A673 (cell line): ENCODE results near the gene INPP5E. TPM values are rescaled to one million over a fixed set of nuclear protein-coding genes. Genes with fewer than 3 reads are reported as not detected.

Experiments
- BruUV-seq: library from RNA; stranded (reverse); fragments of 400-500 nt; replicated peaks from 2 replicates; lab custom pipeline; 2021; lab: Mats Ljungman, UMichigan
- CTCF ChIA-PET: fragments of 300-600 bp; sonication (Branson Sonifier 250); formaldehyde crosslinking; loops from one replicate; lab custom pipeline; 2022; ENCODE audit warnings: antibody characterized with exemption; lab: Charles Lee
- POLR2A ChIA-PET: fragments of 300-600 bp; sonication (Branson Sonifier 250); formaldehyde crosslinking; loops from one replicate; lab custom pipeline; 2022; ENCODE audit warnings: antibody characterized with exemption; ENCODE audit not compliant: low non-redundant PET; lab: Charles Lee
- DNase-seq: peaks from one replicate; pipeline ENCODE4 v3.0.0-alpha.2; 2015; ENCODE audit warnings: low spot score
- H3K27ac ChIP-seq: fragments of 200-600 bp; sonication (generic); 2 replicates; pipeline ENCODE4 v1.5.1; 2016; ENCODE audit warnings: mixed run types, low read depth, mild to moderate bottlenecking, mixed read lengths, antibody characterized with exemption, low read length; ENCODE audit not compliant: poor library complexity, severe bottlenecking
- H3K27me3 ChIP-seq: fragments of 200-600 bp; sonication (generic); replicated peaks from 2 replicates; pipeline ENCODE4 v1.6.1; 2017; ENCODE audit warnings: mixed run types, low read depth, mild to moderate bottlenecking, mixed read lengths, antibody characterized with exemption, low read length; ENCODE audit not compliant: insufficient read depth, poor library complexity
- H3K36me3 ChIP-seq: fragments of 200-600 bp; sonication (generic); 2 replicates; pipeline ENCODE4 v1.6.1; 2016; ENCODE audit warnings: mixed run types, mild to moderate bottlenecking, mixed read lengths, antibody characterized with exemption, low read length; ENCODE audit not compliant: insufficient read depth, poor library complexity, severe bottlenecking
- H3K4me1 ChIP-seq: fragments of 200-600 bp; sonication (generic); 2 replicates; pipeline ENCODE4 v1.6.1; 2017; ENCODE audit warnings: mixed run types, mild to moderate bottlenecking, mixed read lengths, antibody characterized with exemption, low read length; ENCODE audit not compliant: insufficient read depth, poor library complexity, severe bottlenecking
- H3K4me3 ChIP-seq: fragments of 200-600 bp; sonication (generic); 2 replicates; pipeline ENCODE4 v1.5.1; 2016; ENCODE audit warnings: low read depth, mixed run types, mild to moderate bottlenecking, mixed read lengths, low read length; ENCODE audit not compliant: poor library complexity, severe bottlenecking
- H3K9me3 ChIP-seq: fragments of 200-600 bp; sonication (generic); 2 replicates; pipeline ENCODE4 v1.6.1; 2016; ENCODE audit warnings: mixed run types, low read depth, mild to moderate bottlenecking, mixed read lengths, antibody characterized with exemption, low read length; ENCODE audit not compliant: poor library complexity, severe bottlenecking
- EZH2 ChIP-seq: fragments of 200-600 bp; sonication (generic); IDR thresholded peaks from 2 replicates; pipeline ENCODE4 v1.6.1; 2017; ENCODE audit warnings: borderline replicate concordance, low read depth, mild to moderate bottlenecking, mixed read lengths, antibody characterized with exemption, low read length; ENCODE audit not compliant: poor library complexity, severe bottlenecking
- intact Hi-C: fragments of 100-400 bp; cut with micrococcal nuclease; formaldehyde crosslinking; loops from one replicate; pipeline ENCODE4 v1.10.0; 2022; ENCODE audit not compliant: unreplicated experiment
- total RNA-seq: library from RNA; stranded (reverse); gene quantifications from 2 replicates; pipeline ENCODE4 v1.2.3, GENCODE V29; 2021
- TF ChIP-seq, protein P1 (sequence below): fragments of 300-800, 200-600 bp; sonication (generic); conservative IDR thresholded peaks from 2 replicates; pipeline ENCODE4 v1.5.1; 2017; ENCODE audit warnings: low read depth, mild to moderate bottlenecking, antibody characterized with exemption, low read length, moderate library complexity, mixed read lengths

The INPP5E gene
- total RNA-seq, 1 experiment from 2014 or later, result 26.2 TPM

DNA sequence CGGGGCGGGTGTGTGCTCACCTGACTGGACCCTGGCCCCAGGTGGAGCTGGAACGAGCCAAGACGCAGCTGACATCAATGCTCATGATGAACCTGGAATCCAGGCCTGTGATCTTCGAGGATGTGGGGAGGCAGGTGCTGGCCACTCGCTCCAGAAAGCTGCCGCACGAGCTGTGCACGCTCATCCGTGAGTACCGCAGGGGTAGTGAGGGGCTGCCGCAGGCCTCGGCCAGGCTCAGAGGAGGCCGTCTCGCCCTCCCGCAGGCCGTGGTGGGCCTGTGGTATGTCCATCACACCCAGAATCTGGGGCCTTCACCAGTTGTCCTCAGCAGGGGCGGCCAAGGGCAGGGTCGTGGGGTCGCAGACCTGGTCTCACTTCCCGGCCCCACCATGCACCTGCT is 17.9 kb downstream of the INPP5E start:
- CTCF ChIA-PET, result interaction anchor here (0.7 kb wide), 1 partner anchor 18 kb away, joined by 7 read pairs; no protein-coding TSS in a partner anchor
- peaks cover 3% of the 10 kb centered on the region for H3K4me1 ChIP-seq
- no peaks in the 10 kb centered on the region for H3K27me3 ChIP-seq
- no peaks in the 10 kb centered on the region for H3K9me3 ChIP-seq
- H3K27ac ChIP-seq, result no peak overlapping the region
- intact Hi-C loops, result no loop called here
- H3K36me3 ChIP-seq, result peaks cover 67% of the 10 kb centered on the region
- no peak for TF ChIP-seq EZH2
- TF ChIP-seq, protein P1, sequence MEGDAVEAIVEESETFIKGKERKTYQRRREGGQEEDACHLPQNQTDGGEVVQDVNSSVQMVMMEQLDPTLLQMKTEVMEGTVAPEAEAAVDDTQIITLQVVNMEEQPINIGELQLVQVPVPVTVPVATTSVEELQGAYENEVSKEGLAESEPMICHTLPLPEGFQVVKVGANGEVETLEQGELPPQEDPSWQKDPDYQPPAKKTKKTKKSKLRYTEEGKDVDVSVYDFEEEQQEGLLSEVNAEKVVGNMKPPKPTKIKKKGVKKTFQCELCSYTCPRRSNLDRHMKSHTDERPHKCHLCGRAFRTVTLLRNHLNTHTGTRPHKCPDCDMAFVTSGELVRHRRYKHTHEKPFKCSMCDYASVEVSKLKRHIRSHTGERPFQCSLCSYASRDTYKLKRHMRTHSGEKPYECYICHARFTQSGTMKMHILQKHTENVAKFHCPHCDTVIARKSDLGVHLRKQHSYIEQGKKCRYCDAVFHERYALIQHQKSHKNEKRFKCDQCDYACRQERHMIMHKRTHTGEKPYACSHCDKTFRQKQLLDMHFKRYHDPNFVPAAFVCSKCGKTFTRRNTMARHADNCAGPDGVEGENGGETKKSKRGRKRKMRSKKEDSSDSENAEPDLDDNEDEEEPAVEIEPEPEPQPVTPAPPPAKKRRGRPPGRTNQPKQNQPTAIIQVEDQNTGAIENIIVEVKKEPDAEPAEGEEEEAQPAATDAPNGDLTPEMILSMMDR, result no peak
- POLR2A ChIA-PET, result no interaction called here
- no TSS peak for BruUV-seq
- H3K4me3 ChIP-seq, result no peak overlapping the region
- no peak for DNase-seq

DNA sequence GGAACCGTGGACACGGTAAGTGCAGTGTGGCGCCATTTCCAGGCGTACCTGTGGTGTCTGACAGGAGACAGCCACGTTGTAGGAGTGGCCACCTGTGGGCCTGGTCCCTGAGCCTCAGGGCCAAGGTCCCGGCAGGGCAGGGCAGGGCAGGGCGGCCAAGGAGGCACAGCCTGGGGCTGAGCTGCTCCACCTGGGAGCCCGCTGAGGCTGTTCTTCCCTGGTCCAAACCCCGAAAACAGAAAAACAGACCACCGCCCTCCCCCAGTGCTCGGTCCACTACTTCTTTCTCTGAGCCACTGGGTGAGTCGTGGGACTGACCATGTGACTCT is 20.6 kb downstream of the INPP5E start:
- BruUV-seq, result no TSS peak
- H3K9me3 ChIP-seq, result no peaks in the 10 kb centered on the region
- no peak overlapping the region for H3K27ac ChIP-seq
- TF ChIP-seq, protein P1, result no peak
- no peak for TF ChIP-seq EZH2
- intact Hi-C loops, result no loop called here
- peaks cover 79% of the 10 kb centered on the region for H3K36me3 ChIP-seq
- CTCF ChIA-PET, result no interaction called here
- H3K27me3 ChIP-seq, result no peaks in the 10 kb centered on the region
- no peak overlapping the region for H3K4me3 ChIP-seq
- no peak for DNase-seq
- POLR2A ChIA-PET, result no interaction called here
- H3K4me1 ChIP-seq, result no peaks in the 10 kb centered on the region

DNA sequence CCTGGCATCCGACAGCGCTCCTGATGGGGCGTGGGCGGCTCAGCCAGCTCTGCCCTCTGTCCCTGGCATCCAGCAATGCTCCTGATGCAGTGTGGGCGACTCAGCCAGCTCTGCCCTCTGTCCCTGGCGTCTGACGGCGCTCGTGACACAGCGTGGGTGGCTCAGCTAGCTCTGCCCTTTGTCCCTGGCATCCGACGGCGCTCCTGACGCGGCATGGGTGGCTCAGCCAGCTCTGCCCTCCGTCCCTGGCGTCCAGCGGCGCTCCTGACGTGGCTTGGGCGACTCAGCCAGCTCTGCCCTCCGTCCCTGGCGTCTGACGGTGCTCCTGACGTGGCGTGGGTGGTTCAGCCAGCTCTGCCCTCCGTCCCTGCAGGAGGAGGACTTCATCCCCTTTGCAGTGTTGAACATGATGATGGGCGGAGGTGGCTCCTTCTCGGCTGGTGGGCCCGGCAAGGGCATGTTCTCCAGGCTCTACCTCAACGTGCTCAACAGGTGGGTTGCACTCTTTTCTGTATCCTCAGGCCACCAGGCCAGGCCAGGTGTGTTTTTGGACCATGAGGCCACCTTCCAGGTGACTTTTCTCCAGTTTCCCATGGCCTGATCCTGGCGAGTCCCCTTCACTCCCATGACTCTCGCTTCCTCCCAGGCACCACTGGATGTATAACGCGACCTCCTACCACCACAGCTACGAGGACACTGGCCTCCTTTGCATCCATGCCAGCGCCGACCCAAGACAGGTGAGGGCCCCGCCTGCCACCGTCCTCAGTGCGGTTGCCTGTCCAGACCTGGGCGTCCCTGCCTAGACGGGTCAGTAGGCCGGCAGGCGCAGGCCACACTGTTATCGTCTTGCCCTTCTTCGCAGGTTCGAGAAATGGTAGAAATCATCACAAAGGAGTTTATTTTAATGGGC is 21.2 kb downstream of the INPP5E start:
- Histone ChIP-seq H3K27me3 (no peaks in the 10 kb centered on the region), H3K4me3 (no peak overlapping the region), H3K9me3 (no peaks in the 10 kb centered on the region), H3K27ac (no peak overlapping the region), H3K4me1 (no peaks in the 10 kb centered on the region), H3K36me3 (peaks cover 83% of the 10 kb centered on the region)
- no peak for DNase-seq
- ChIA-PET CTCF (no interaction called here), POLR2A (no interaction called here)
- no peak for TF ChIP-seq EZH2
- TF ChIP-seq, protein P1, result no peak
- no TSS peak for BruUV-seq
- intact Hi-C loops, result no loop called here
